GM13976 (cell line): Measurements from ENCODE around the gene DPY19L3.

ENCODE experiments used
- DNase-seq: peaks from one replicate; pipeline ENCODE4 v3.0.0; 2012; ENCODE audit warnings: low spot score
- CTCF ChIP-seq: IDR thresholded peaks from 2 replicates; pipeline ENCODE4 v1.5.1; 2012; ENCODE audit warnings: borderline replicate concordance, mild to moderate bottlenecking; ENCODE audit not compliant: insufficient read depth; ENCODE audit errors: extremely low read depth, missing control alignments, control extremely low read depth
- in situ Hi-C: fragments of 300-500 bp; cut with MboI; formaldehyde crosslinking; loops from one replicate; pipeline ENCODE4 v1.12.0; 2022; ENCODE audit warnings: low sequenced_read_pairs, mixed read lengths, inconsistent platforms; ENCODE audit not compliant: unreplicated experiment

DPY19L3 gene

GRCh38 chr19:32392901-32393300 is 12.7 kb upstream of the DPY19L3 start:
- in situ Hi-C loops, result no loop called here
- no peak for DNase-seq

GRCh38 chr19:32396046-32396652 is 9.4 kb upstream of the DPY19L3 start:
- in situ Hi-C loops, result no loop called here
- TF ChIP-seq CTCF, result no peak
- no peak for DNase-seq

More at GRCh38 chr19:32392901-32393300, 12.7 kb upstream of the DPY19L3 start:
- TF ChIP-seq CTCF, result no peak

GRCh38 chr19:32397671-32398101 is 7.9 kb upstream of the DPY19L3 start:
- TF ChIP-seq CTCF, result no peak
- in situ Hi-C loops, result no loop called here
- no peak for DNase-seq

GRCh38 chr19:32401992-32402391 is 3.6 kb upstream of the DPY19L3 start:
- DNase-seq, result no peak
- in situ Hi-C loops, result no loop called here
- TF ChIP-seq CTCF, result no peak

- TF ChIP-seq CTCF, result no peak
- in situ Hi-C loops, result no loop called here
- no peak for DNase-seq
These were observed 2.1 kb upstream of the DPY19L3 start for GRCh38 chr19:32403291-32403995.

DNA sequence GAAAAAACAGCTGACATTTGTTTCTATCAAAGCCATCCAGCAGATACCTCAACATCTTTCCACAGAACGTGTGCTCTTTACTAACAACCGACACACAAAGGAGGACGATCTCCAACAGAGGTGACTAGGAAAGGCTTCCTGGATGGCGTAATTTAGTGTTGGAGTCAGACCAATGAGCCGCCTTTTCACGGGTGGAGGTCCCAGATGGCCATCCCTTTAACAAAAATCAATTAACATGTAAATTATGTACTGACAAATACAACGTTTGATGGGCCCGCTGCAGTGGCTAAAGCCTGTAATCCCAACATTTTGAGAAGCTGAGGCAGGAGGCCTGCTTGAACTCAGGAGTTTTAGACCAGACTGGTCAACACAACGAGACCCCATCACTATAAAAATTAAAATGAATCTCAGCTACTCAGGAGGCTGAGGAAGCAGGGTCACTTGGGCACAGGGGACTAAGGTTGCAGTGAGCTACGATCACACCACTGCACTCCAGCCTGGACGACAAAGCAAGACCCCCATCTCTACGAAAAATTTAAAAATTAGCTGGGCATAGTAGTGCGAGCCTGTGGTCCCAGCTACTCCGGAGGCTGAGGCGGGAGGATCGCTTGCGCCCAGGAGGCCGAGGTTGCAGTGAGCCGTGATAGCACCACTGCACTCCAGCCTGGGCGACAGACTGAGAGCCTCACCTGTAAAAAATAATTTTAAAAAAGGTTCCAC is 1.2 kb upstream of the DPY19L3 start:
- in situ Hi-C loops, result no loop called here
- TF ChIP-seq CTCF, result no peak

More for the DNA sequence above, 1.2 kb upstream of the DPY19L3 start:
- no peak for DNase-seq
